ENCODE results near the gene BACH1.
A peak's percentile ranks its signal among the peaks of the same experiment; 100 is the strongest.
"Not testable (repeated sequence)": the region's sequence is repeated elsewhere in the genome, so short reads cannot be mapped to it uniquely, and the experiment has no call there.

The BACH1 gene

DNA sequence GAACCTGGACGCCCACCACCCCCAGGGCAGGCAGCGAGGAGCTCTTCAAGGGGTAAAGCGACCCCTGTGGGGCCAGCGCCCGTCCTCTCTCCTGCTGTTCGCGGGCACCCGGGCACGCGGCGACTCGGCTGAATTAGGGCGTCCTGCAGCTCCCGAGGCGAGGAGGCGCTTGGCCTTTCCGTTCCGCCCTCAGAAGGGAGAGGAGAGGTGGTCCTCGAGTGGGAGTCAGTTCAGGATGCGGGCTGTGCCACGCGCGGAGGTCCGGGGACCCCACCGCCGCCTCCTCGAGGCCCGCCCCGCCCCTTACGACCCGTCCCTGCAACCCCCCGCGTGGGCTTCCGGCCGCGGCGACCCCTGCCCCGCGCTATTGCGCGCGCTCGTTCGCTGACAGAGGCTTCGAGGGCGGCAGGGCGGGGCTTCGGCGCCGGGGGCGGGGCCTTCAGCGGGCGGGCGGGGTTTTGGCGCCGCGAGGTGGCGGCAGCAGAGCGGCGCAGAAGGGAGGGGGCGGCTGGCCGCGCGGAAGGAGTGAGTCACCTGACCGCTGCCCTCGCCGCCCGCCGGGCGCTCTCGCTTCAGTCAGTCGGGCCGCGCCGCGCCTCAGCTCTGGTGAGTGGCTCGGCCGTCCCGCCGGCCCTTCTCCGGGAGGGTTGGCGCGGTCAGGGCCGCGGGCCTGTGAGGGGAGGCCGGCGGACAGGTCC is at the start of gene BACH1:
Gene BACH1, plus strand, starts transcription at position 575 of the 698 bp plus-strand sequence. CDS start 22,359 bp downstream, outside the sequence.
- peak; percentile 98 for DNase-seq (ENCODE audit: low spot score)

DNA sequence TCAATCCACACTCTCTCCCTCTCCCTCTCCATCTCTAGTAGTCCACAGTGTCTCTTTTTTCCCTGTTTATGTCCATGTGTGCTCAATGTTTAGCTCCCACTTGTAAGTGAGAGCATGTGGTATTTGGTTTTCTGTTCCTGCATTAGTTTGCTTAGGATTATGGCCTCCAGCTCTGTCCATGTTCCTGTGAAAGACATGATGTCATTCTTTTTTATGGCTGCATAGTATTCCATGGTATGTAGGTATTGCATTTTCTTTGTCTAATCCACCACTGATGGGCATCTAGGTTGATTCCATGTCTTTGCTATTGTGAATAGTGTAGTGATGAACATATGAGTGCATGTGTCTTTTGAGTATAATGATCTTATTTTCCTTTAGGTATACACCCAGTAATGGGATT is 49.4 kb upstream of the BACH1 start:
- not testable (repeated sequence) for DNase-seq (ENCODE audit: low spot score)

DNA sequence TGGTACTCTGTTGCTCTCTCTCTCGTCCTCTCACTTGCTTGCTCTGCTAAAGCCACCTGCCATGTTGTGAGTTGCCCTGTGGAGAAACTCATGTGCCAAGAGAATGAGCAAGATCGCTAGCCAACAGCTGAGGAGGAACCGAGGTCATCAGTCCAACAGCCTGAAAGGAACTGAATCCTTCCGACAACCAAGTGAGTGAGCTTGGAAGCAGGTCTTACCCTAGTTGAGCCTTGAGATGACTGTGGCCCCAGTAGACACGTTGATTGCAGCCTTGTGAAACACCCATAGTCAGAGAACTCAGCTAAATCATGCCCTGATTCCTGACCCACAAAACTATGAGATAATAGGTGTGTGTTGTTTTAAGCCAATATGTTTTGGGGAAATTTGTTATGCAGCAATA is 48.1 kb upstream of the BACH1 start:
- no peak for DNase-seq (ENCODE audit: low spot score)

DNA sequence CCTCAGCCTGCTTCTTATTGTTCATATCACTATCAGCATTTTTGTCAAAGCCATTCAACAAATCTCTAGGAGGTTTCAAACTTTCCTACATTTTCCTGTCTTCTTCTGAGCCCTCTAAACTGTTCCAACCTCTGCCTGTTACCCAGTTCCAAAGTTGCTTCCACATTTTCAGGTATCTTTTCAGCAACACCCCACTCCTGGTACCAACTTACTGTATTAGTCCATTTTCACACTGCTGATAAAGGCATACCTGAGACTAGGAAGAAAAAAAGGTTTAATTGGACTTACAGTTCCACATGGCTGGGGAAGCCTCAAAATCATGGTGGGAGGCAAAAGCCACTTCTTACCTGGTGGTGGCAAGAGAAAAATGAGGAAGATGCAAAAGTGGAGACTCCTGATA is 44.9 kb upstream of the BACH1 start:
- DNase-seq (ENCODE audit: low spot score): not testable (repeated sequence)

DNA sequence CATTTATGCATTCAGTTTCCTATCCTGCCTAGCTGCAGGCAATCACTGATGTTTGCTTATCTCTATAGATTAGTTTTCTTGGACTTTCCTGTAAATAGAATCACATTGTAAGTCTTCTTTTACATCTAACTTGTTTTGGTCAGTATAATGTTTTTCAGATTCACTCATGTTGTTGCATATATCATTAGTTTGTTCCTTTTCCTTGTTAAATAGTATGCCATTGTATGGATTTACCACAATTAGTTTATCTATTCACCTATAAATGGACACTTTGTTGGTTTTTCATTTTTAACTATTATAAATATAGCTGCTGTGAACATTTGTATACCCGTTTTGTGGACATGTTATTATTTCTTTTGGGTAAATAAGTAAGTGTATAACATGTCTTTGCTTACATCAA is 44.2 kb upstream of the BACH1 start:
- DNase-seq (ENCODE audit: low spot score): no peak

DNA sequence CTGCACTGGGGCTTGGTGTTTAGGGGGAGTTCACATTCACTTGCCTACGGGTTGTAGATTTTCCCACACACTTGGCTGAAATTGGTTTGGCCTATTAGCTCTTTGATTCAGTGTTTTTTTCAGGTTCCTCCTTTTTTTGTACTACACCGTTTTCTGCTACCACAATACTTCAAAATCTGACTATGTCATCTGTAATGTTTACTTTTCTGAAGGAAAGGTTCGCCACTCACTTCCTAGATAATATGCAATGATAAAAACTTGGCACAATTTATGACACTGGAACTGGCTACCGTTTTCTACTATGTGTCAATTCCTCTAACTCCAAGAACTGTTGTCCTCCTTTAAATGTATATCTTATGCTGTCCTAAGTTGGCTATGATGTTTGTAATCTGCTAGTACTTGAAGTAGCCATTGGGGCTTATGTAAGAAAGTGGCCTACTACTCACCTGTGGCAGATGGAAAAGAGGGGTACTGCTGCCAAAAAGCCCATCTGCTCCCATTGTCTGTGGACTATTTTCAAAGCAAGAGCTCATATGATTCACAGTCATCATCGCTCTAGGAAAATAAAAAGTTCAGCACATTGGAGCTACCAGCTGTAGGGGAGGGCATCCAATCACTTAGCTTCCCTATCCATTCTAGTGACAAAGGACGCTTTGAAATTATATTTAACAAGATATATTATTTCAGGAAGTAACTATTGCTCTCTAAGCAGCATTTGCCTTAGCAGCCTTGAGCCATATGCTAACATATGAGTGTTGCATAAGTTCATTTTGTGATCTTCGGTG is 42.4 kb upstream of the BACH1 start:
- no peak for DNase-seq (ENCODE audit: low spot score)

DNA sequence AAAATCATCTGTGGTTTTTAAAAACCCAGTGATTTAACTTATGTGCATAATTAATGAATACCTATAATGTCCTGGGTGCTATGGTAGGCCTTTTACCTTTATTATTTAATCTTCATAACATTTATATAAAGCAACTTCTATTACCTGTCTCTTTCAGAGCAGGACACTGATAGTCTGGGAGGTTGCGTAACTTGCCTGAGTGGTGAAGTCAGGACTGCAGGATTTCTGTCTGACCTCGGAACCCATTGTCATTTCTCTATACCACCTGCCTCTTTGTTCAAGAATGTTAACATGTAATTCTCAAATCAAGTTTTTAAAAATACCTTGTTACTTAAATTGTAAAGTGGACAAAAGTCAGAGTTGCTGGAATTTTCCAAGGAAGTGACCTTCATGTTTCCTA is 41.0 kb upstream of the BACH1 start:
- DNase-seq (ENCODE audit: low spot score): no peak

DNA sequence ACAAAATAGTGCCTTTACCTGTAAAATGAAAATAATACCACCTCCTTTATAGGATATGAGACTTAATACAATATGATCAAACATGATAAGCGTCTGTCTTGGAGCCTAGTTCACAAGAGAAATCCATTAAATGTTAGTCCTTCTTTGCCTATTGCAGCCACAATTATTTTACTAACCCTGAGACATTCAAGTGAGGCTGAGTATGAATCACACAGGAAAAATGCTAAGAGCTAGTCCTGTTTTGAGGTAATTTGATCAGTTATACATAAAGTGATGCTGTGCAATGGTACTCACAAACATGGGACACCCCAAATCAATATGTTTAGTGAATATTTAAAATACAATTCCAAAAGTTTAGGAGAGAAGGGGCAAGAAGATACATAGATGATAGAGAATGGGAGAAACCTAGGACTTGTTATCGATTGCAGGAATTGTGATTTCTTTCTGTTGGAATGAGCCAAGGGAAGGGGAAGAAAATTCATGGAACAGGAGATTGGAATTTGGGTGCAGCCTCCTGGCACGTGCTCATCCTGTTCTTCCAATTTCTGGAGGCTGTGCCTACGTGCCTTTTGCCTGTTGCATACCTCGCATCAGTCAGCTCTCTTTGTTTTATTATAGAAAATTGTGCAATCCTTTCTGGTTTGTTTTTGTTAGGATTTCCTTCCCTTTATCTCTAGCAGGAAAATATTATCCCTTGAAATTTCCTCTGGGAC is 39.9 kb upstream of the BACH1 start:
- no peak for DNase-seq (ENCODE audit: low spot score)

DNA sequence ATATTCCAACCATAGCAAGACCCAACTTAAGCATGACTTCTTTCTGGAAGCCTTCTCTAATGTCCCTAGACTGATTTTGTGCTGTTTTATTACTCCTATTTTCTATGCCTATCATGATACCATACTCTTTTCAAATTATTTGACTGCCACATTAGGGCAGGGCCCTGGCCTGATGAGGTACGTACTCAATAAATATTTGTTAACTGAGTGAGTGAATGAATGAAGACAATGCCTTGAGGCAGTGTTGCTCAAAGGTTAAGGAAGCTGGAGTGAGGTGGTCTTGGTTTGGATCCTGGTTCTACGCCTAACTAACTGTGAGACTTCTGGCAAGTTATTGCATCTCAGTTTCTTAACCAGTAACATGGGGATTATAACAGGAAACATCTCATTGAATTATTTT is 38.3 kb upstream of the BACH1 start:
- no peak for DNase-seq (ENCODE audit: low spot score)

DNA sequence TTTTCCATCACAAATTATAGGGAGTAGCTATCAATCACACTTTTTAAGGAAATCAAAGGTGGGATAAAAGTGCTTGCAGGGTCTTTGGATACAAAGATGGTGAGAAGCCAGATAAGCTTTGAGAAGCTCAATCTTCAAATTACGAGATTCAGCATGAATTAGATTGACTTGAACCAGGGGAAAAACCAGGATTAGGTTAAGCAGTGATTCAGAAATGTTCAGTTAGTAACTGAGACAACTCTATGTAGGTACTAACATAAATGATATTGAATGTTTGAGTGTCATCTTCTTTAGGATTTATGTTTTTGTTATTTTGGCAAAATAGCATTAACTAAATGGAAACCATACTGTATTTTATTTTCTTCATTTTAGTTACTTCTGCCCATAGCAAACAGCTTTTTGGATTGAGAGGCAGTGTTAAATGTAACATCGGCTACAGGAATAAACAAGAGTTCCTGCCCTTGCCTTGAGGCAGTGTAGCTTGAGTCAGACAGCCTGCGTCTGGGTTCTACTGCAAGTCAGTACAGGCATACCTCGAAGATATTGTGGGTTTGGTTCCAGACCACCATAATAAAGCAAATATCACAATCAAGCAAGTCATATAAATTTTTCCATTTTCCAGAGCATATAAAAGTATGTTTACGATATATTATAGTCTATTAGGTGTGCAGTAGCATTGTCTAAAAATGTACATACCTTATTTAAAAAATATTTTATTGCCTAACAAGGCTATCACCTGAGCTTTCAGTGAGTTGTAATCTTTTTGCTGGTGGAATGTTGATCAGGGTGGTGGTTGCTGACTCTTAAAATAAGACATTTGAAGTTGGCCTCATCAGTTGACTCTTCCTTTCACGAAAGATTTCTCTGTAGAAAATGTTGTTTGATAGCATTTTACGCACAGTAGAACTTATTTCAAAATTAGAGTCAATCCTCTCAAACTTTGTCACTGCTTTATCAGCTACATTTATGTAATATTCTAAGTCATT is 36.9 kb upstream of the BACH1 start:
- no peak for DNase-seq (ENCODE audit: low spot score)

DNA sequence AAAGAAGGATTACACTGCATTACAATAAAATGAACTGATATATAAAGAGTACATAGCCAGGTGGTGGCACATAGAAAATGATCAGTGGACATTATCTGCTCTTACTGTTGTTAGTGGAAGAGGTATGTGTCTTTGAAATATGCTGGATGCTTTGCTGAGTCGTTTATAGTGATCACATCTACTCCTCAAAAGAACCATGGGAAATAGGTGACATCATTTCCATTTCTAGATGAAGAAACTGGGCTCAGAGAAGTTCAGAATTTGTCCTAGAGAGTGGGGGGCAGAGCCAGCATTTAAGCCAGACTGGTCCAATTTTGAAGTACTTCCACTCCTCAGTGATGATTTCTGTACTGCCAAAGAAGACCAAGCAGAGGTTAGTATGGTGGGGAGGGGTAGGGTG is 34.0 kb upstream of the BACH1 start:
- no peak for DNase-seq (ENCODE audit: low spot score)

DNA sequence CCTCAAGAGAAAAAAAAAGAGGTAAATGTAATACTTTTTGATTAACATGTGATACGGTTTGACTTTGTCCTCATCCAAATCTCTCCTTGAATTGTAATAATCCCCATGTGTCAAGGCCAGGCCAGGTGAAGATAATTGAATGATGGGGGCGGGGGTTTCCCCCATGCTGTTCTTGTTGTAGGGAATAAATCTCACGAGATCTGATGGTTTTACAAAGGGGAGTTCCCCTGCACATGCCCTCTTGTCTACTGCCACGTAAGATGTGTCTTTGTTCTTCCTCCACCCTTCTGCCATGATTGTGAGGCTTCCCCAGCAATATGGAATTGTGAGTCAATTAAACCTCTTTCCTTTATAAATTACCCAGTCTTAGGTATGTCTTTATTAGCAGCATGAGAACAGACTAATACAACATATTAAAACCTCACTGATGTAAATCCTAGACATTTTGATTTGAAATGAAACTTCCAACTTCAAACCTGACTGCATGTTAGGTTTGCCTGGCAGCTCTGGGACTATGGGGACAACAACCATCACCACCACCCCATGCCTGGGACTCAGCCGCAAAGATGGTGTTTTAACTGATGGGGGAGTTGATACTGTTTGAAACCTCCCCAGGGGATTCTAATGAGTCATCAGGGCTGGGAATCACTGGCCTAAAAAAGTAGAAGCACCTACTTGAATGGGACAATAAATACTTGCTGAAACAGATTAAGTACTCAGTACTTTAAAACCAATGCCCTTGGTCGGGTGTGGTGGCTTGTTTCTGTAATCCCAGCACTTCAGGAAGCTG is 32.8 kb upstream of the BACH1 start:
- no peak for DNase-seq (ENCODE audit: low spot score)

DNA sequence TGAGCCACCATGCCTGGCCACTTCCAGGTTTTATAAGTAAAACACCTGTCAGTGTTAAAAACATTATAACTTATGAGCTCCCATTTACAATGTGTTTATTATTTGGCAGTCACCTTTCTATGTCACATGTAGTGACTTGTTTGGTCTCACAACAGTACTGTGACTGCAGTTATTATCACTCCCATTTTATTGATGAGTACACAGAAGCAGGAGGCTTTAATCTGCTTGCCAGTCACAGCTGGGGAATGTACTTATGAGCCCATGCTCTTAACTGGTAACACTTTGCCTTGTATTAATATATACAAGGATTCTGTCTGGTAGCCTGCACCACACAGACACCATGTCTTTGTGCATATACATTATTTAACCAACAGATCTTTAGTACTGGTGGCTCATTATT is 31.1 kb upstream of the BACH1 start:
- no peak for DNase-seq (ENCODE audit: low spot score)

DNA sequence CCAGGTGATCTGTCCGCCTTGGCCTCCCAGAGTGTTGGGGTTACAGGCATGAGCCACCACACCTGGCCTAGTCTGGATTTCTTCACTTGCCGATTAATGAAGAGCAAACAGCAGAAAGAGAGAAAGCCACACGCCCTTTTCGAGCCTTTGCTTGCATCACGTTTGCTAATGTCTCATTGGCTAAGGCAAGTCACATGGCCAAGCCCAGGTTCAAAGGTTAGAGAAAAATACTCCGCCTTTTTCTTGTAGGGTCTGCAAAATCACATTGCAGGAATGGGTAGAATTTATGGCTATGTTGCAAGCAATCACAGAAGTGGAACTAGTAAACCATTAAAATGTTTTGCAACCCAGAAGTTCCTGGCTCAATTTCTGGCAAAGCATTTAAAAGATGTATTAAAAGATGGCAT is 26.8 kb upstream of the BACH1 start:
- no peak for DNase-seq (ENCODE audit: low spot score)

DNA sequence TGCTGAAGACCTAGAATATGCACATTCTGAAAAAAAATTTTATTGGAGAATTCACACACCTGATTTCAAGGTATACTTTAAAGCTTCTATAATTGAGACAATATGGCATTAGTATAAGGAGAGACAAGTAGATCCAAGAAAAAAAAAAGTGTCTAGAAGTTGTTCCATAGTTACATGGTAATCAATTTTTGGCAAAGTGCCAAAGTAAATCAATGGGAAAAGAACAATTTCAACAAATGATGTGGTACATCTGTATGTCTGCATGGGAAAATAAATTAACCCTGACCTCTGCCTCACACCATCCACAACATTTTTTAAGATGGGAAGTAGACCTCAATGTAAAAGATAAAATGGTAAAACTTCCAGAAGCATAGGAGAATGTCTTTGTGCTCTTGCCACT is 21.3 kb upstream of the BACH1 start:
- DNase-seq (ENCODE audit: low spot score): no peak

DNA sequence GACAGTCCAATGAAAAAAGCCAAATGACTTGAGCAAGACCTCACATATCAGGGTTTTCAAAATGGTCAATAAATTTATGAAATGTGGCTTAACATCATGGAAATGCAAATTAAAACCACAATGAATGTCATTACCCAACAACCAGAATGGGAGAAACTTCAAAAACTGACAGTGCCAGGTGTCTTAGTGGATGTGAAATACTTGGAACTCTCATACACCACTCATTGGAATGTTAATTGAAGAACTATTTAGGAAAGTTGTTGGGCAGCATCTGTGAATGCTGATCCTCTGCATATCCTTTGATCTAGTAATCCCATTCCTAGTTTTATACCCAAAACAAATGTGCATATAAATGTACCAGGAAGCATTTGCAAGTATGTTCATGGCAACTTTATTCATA is 19.2 kb upstream of the BACH1 start:
- no peak for DNase-seq (ENCODE audit: low spot score)

DNA sequence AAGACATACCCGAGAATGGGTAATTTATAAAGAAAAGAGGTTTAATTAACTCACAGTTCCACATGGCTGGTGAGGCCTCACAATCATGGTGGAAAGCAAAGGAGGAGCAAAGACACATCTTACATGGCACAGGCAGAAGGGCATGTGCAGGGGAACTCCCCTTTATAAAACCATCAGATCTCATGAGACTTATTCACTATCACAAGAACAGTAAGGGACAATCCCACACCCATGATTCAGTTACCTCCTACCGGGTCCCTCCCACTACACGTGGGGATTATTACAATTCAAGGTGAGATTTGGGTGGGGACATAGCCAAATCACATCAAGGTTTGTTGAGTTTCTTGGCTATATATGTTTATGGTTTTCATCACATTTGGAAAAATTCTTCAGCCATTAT is 16.9 kb upstream of the BACH1 start:
- DNase-seq (ENCODE audit: low spot score): not testable (repeated sequence)

DNA sequence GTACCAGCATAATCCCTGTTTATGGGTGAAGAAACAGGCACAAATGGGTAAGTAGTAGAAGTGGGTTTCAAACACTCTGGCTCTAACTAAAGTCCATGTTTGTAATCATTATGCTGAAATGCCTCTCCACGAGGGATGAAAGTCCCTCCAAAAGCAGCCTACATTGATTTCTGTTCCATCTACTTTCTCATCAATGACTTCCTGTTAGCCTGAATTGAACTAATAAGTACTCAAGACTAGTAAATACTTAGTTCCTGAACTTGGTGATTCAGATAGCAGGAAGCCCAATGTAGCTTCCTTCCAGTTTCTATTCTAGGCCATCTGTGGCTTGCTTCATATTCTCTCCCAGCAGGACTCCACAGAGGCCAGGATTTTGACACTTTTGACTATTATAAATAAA is 11.3 kb upstream of the BACH1 start:
- no peak for DNase-seq (ENCODE audit: low spot score)

DNA sequence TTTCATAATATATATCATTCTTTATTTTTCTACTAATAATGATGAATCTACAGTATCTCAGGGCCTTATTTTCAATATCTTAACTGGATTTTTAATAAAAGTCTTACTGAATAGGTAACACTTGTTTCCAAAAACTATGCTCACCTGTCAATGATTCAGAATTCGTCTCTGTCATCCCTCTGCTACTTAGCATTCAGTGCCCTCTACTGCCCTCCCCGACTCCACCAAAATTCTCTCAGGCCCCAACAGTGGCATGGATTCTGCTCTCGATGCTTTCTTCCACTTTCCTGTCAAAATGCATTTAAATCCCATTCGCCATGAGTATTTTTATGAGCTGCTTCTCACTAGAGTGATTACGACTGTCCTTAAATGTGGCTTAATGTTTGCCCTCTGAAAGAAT is 10.5 kb upstream of the BACH1 start:
- no peak for DNase-seq (ENCODE audit: low spot score)

DNA sequence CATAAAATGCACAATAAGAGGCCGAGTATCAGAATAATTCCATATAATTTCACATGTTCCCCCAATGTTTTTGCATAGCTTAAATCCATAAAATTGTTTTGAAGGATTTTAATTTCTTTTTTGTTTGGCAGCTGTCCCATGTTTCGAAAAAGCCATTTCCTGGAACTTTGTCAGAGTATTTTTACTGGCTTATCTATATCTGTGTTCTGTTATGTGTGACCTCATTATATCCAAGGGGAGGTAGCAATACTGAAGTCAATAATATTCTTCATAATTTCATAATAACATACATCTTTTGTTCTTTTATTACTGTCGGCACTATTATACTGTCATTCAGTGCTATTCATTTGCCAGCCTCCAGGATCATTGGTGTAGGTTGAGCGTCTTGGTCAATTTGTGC is 9.4 kb upstream of the BACH1 start:
- no peak for DNase-seq (ENCODE audit: low spot score)

DNA sequence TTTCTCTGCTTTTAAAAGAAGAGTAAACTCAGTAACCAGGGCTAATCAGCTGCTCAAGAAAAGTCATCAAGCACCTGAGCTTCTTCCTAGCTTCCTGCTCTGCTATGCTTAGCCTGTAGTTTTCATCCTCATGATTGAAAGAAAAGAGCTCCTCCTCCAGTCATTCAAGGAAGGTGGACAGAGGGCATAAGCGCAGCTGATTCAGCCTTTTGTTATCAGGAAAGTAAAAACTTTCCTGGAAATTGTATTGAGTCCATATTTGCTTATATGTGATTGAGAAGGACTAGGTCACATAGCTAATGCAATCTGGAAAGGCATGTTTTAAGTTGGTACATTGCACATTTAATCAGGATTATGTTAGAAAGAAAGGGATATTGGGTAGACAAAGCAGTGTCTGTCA is 8.5 kb upstream of the BACH1 start:
- DNase-seq (ENCODE audit: low spot score): no peak

Measured in D341Med (cell line).